Gastrocnemius medialis (tissue), 4 donors: ENCODE results near the gene HACD1.

ENCODE experiments used
- CTCF ChIP-seq, 5 experiments: fragments of 450-650 bp in 3 of 5; fragments of 200-600 bp in 2 of 5; sonication (generic) in 2 of 5; IDR thresholded peaks in 4 of 5; conservative IDR thresholded peaks in 1 of 5; 1 replicate in 4 of 5; 2 replicates in 1 of 5; pipeline ENCODE4 v1.5.1; 2016 to 2019; ENCODE audit warnings: antibody characterized with exemption in 5 of 5, mild to moderate bottlenecking in 3 of 5, moderate library complexity in 3 of 5
- POLR2A ChIP-seq, 2 donors: fragments of 450-650 bp; IDR thresholded peaks; one replicate each; pipeline ENCODE4 v1.6.1; 2017; ENCODE audit warnings: antibody characterized with exemption in 2 of 2, mild to moderate bottlenecking in 2 of 2, moderate library complexity in 2 of 2

- TF ChIP-seq CTCF (IDR thresholded peaks at IDR 0.05 in 4 of 5, conservative IDR thresholded peaks at IDR 0.05 in 1 of 5): no peak
- no peak for TF ChIP-seq POLR2A (IDR thresholded peaks at IDR 0.05)
Measured at GRCh38 chr10:17585016-17585415, 32.2 kb downstream of the HACD1 start.
